Tibial nerve (tissue), 4 donors: ENCODE data around the gene MAP2K6. TPM values are rescaled to one million over a fixed set of nuclear protein-coding genes. Genes with fewer than 3 reads are reported as not detected.
A peak's percentile ranks its signal among the peaks of the same experiment; 100 is the strongest.

Experiments used
- DNase-seq, 2 donors: peaks; one replicate each; pipeline ENCODE4 v3.0.0-alpha.2; 2019; ENCODE audit warnings: low spot score in 2 of 2
- H3K27ac ChIP-seq, 4 donors: fragments of 200-600 bp; sonication (generic) in 3 of 4; one replicate each; pipeline ENCODE4 v1.5.1; 2017 to 2019; ENCODE audit warnings: mild to moderate bottlenecking in 1 of 4
- H3K27me3 ChIP-seq, 2 donors: fragments of 200-600 bp; sonication (generic) in 1 of 2; one replicate each; pipeline versions ENCODE4 v1.5.1 to v1.6.0; 2017 to 2019
- H3K36me3 ChIP-seq, 3 donors: fragments of 200-600 bp; sonication (generic); one replicate each; pipeline ENCODE4 v1.5.1; 2018 to 2019
- H3K4me1 ChIP-seq, 4 donors: fragments of 200-600 bp; sonication (generic) in 3 of 4; one replicate each; pipeline ENCODE4 v1.5.1; 2017 to 2019
- H3K4me3 ChIP-seq, 4 donors: fragments of 200-600 bp; sonication (generic) in 3 of 4; one replicate each; pipeline ENCODE4 v1.5.1; 2017 to 2019; ENCODE audit warnings: mild to moderate bottlenecking in 1 of 4, moderate library complexity in 1 of 4
- H3K9me3 ChIP-seq, 4 donors: fragments of 200-600 bp; sonication (generic) in 3 of 4; one replicate each; pipeline ENCODE4 v1.5.1; 2017 to 2019
- CTCF ChIP-seq, 5 experiments: fragments of 200-600 bp in 3 of 5; fragments of 450-650 bp in 2 of 5; sonication (generic) in 3 of 5; IDR thresholded peaks; one replicate each; pipeline ENCODE4 v1.5.1; 2016 to 2019; ENCODE audit warnings: antibody characterized with exemption in 5 of 5, mild to moderate bottlenecking in 3 of 5, moderate library complexity in 2 of 5
- EP300 ChIP-seq, 2 donors: sonication (generic); formaldehyde crosslinking; IDR thresholded peaks; one replicate each; pipeline ENCODE4 v1.6.1; 2017; ENCODE audit warnings: antibody characterized with exemption in 2 of 2, mild to moderate bottlenecking in 1 of 2
- POLR2A ChIP-seq, 2 donors: fragments of 450-650 bp; IDR thresholded peaks; one replicate each; pipeline ENCODE4 v1.6.1; 2017; ENCODE audit warnings: antibody characterized with exemption in 2 of 2, mild to moderate bottlenecking in 2 of 2, moderate library complexity in 2 of 2
- WGBS, 2 donors: methylation state at CpG; one replicate each; pipeline ENCODE4 v1.1.5; 2018; 5-methylcytosine and 5-hydroxymethylcytosine counted together
- total RNA-seq, 4 donors: library from RNA; depleted of rRNA; stranded (reverse); fragments of >200 nt; gene quantifications; one replicate each; pipeline ENCODE4 v1.1.0, GENCODE V29; 2016

The MAP2K6 gene
- total RNA-seq, 4 donors from 2014 or later: 9.8 to 30.3 (median 22.8) TPM

DNA sequence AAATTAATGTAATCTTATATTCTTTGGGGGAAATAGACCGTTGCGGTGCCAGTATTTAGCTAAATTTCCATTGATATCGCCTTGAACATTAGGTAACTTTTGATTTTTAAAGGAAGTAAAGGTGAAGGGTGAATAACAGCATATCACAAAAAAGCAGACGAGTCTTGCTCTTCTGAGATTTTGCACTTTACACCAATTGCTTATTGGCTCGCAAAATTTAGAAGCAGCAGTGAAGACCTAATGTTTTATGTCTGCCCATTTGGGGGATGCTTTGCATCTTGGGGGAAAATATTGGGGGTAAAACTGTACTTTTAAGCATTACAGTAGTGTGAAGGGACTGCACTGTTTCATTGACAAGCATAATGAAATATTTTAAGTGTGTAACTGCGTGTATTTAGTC, 934 bp downstream of the MAP2K6 start:
- Histone ChIP-seq H3K27me3 (no peaks in the 10 kb centered on the region), H3K4me1 (peaks cover 0 to 39% (median 13%) of the 10 kb centered on the region in 4 donors), H3K4me3 (peak overlapping the region; percentile 23 to 58 (median 37)), H3K36me3 (no peaks in the 10 kb centered on the region), H3K9me3 (no peaks in the 10 kb centered on the region), H3K27ac (peak overlapping the region in 1 of 4 donors; percentile 11)
- TF ChIP-seq POLR2A (IDR thresholded peaks at IDR 0.05) (no peak), EP300 (IDR thresholded peaks at IDR 0.05) (no peak)
- no peak for DNase-seq
- WGBS, 2 donors: 6 to 8% methylated on average over 6 of the region's 6 CpGs

GRCh38 chr17:69417545-69418483, 3.3 kb downstream of the MAP2K6 start:
- Histone ChIP-seq H3K4me1 (peaks cover 0 to 39% (median 13%) of the 10 kb centered on the region in 4 donors), H3K27ac (no peak overlapping the region), H3K27me3 (no peaks in the 10 kb centered on the region), H3K4me3 (no peak overlapping the region), H3K36me3 (no peaks in the 10 kb centered on the region), H3K9me3 (no peaks in the 10 kb centered on the region)
- DNase-seq: no peak
- no peak for TF ChIP-seq CTCF (IDR thresholded peaks at IDR 0.05)
- no peak for TF ChIP-seq POLR2A (IDR thresholded peaks at IDR 0.05)
- TF ChIP-seq EP300 (IDR thresholded peaks at IDR 0.05): no peak
- 38 to 56% methylated on average over 5 of the region's 5 CpGs for WGBS, 2 donors

DNA sequence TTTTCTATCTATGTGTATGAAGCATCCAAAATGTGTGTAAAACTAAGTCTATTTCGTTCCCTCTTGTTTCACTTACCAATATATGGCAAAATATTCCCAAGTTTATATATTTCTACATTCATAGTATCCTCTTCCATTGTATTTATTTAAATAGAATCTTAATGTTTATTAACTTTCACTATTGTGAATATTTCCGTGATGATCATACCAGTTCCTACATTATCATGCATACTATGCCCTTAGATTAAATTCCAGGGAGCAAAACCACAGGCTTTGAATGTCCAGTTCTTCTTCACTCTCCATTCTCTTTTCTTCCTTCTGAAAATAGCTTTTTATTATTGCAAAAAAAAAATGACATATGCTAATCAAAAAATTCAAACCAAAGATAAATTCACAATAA, 4.0 kb downstream of the MAP2K6 start:
- no peak for DNase-seq
- Histone ChIP-seq H3K36me3 (no peaks in the 10 kb centered on the region), H3K4me1 (peaks cover 0 to 39% (median 13%) of the 10 kb centered on the region in 4 donors), H3K9me3 (no peaks in the 10 kb centered on the region), H3K4me3 (no peak overlapping the region), H3K27ac (no peak overlapping the region), H3K27me3 (no peaks in the 10 kb centered on the region)
- WGBS, 2 donors: 83 to 84% methylated on average over 2 of the region's 2 CpGs
- TF ChIP-seq CTCF (IDR thresholded peaks at IDR 0.05) (no peak), POLR2A (IDR thresholded peaks at IDR 0.05) (no peak), EP300 (IDR thresholded peaks at IDR 0.05) (no peak)

DNA sequence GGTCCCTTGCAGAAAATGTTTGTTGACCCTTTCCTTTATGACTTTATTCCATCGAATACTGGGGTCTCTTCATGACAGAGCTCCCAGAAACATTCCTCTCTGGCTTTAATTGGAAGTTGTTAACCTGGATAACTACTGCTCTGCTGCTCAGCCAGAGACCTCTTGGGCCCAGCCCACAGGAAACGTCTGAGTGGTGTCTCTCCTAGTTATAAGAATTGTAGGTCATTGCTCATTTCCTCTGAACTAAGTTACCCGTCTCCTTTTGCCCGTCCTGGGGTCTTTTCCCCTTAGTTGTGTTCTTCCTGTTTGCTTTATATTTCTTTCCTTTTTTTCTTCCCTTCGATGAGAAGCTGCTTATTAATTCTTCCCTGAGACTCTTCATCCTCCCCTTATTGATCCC, 9.0 kb downstream of the MAP2K6 start:
- H3K9me3 ChIP-seq: no peaks in the 10 kb centered on the region
- 46 to 50% methylated on average over 5 of the region's 5 CpGs for WGBS, 2 donors
- peaks cover 0 to 8% (median 0%) of the 10 kb centered on the region in 4 donors for H3K4me1 ChIP-seq
- no peak overlapping the region for H3K4me3 ChIP-seq
- H3K36me3 ChIP-seq: no peaks in the 10 kb centered on the region
- H3K27me3 ChIP-seq: no peaks in the 10 kb centered on the region
- no peak for DNase-seq
- no peak overlapping the region for H3K27ac ChIP-seq
- TF ChIP-seq POLR2A (IDR thresholded peaks at IDR 0.05): no peak
- TF ChIP-seq CTCF (IDR thresholded peaks at IDR 0.05): no peak
- TF ChIP-seq EP300 (IDR thresholded peaks at IDR 0.05): no peak

DNA sequence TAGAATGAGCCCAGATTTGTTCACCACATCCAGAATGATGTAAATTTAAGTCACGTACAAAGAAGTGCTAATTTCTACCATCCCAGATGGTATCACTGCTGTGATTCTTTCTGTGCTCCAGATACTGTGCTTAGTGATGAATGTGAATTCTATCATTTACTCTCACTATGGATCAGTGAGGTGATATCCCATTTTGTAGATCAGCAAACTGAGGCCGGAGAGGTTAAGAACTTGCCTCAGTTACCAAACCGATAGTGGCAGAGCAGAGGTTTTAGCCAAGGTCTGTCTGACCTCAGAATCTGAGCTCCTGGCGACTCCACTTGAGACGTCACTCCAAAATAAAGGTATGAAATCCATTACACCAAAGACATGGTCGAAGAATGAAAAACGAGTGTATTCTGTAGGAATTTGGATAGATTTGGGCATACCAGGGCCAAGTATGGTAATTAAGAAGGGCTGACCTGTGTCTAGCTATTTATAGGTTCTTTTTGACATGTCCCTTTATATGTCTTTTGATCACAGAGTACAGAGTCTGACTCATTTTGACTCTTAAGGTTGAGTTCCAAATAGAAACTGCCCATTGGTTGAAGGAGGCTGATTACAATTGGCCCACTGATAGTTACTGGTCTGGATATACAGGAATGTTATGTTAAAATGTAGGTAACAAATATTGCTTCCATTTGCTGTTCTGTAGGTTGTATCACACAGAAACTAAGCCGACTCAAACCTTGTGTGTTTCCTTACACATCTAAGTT, 10.0 kb downstream of the MAP2K6 start:
- no peak overlapping the region for H3K4me3 ChIP-seq
- no peak for TF ChIP-seq POLR2A (IDR thresholded peaks at IDR 0.05)
- TF ChIP-seq EP300 (IDR thresholded peaks at IDR 0.05): no peak
- TF ChIP-seq CTCF (IDR thresholded peaks at IDR 0.05): no peak
- 93 to 94% methylated on average over 8 of the region's 8 CpGs for WGBS, 2 donors
- H3K4me1 ChIP-seq: peaks cover 0 to 7% (median 0%) of the 10 kb centered on the region in 4 donors
- H3K27ac ChIP-seq: no peak overlapping the region
- no peaks in the 10 kb centered on the region for H3K9me3 ChIP-seq
- no peaks in the 10 kb centered on the region for H3K27me3 ChIP-seq
- no peaks in the 10 kb centered on the region for H3K36me3 ChIP-seq
- DNase-seq: no peak
